Measurements from ENCODE around the gene PTCD1. TPM values are rescaled to one million over a fixed set of nuclear protein-coding genes. Genes with fewer than 3 reads are reported as not detected.

The PTCD1 gene
- total RNA-seq, 1 donor = 7.6 TPM

DNA sequence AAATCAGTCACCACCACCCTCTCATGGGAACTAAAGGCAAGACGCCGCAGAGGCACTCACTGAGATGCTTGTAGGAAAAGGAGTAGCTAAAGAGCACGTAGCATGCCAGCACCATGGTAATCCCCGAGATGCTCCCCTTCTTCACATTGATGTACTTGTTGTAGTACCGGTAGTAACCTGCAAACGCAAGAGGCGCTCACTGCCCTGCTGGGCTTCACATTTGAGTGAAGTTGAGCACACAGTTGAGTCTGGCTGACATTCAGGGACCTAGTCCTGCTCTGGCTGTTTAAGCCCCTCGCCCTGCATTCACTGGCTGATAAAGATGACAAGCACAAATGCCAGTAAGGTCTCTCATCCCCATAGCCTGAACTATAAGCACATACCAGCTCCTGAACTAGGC is 20.5 kb upstream of the PTCD1 start:
- peak; percentile 11 for DNase-seq (ENCODE audit: insufficient read length, low spot score, missing footprints)
- Histone ChIP-seq H3K27ac (ENCODE audit: low read depth, low read length) (no peak overlapping the region), H3K27me3 (ENCODE audit: insufficient read depth, low read length) (no peaks in the 10 kb centered on the region), H3K4me1 (ENCODE audit: insufficient read depth, low read length) (no peaks in the 10 kb centered on the region), H3K9me3 (ENCODE audit: low read depth, low read length) (no peaks in the 10 kb centered on the region), H4K20me1 (ENCODE audit: insufficient read depth, low read length) (peaks cover 40% of the 10 kb centered on the region), H3K4me3 (ENCODE audit: insufficient read depth, low read length) (no peak overlapping the region), H3K79me2 (ENCODE audit: insufficient read depth, low read length) (peaks cover 99% of the 10 kb centered on the region), H3K4me2 (ENCODE audit: insufficient read depth, low read length) (no peak overlapping the region), H3K36me3 (ENCODE audit: insufficient read depth, low read length) (peaks cover 71% of the 10 kb centered on the region), H2AFZ (ENCODE audit: low read length) (no peak overlapping the region)
- peak; percentile 43 for TF ChIP-seq CTCF (IDR thresholded peaks at IDR 0.05; ENCODE audit: extremely low read depth, low read depth, low read length)

DNA sequence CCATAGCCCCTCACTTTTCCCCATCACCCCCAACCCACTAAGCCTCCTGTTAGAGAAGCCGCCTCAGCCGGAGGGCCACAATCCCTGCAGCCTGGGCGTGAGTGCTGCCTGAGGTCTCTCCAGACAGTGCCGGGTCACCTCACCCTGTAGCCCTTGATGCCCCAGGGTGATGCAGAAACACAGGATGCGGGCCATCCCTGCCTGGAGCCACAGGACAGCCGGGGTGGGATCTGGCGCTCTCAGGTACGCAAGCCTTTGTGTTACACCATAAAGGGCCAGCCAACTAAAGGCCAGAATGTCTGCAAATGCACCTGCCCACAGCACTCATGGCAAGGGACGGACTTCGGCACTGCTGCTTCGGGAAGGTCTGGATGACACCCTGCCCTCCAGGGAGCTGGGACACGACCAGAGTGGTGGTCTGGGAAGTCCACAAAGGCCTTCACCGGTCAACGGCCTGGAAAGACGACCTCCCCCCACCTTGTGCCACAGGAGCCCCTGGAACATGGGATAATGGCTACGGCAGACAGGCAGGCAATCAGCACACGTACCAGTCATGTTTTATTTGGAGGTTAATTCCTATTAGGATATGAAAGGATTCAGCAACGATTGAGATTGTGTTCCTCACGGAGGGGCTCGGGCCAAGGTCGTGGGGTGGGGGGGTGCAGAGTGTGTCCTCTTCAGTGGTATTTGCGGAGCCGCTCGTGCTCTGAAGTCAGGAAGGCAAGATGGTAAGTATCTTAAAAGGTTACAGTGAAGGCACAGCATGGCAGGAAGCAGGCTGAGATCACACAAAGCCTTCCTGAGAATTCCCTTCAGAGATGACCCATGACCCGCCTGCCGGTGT is 19.3 kb upstream of the PTCD1 start:
- Histone ChIP-seq H4K20me1 (ENCODE audit: insufficient read depth, low read length) (peaks cover 35% of the 10 kb centered on the region), H3K79me2 (ENCODE audit: insufficient read depth, low read length) (peaks cover 94% of the 10 kb centered on the region), H3K4me1 (ENCODE audit: insufficient read depth, low read length) (no peaks in the 10 kb centered on the region)

GRCh38 chr7:99457050-99457649 is 18.6 kb upstream of the PTCD1 start:
- no peak overlapping the region for H2AFZ ChIP-seq (ENCODE audit: low read length)
- H3K36me3 ChIP-seq (ENCODE audit: insufficient read depth, low read length) = peaks cover 71% of the 10 kb centered on the region
- peak; percentile 66 for DNase-seq (ENCODE audit: insufficient read length, low spot score, missing footprints)
- no peaks in the 10 kb centered on the region for H3K27me3 ChIP-seq (ENCODE audit: insufficient read depth, low read length)
- no peak overlapping the region for H3K27ac ChIP-seq (ENCODE audit: low read depth, low read length)
- H3K9me3 ChIP-seq (ENCODE audit: low read depth, low read length) = no peaks in the 10 kb centered on the region
- no peaks in the 10 kb centered on the region for H3K4me1 ChIP-seq (ENCODE audit: insufficient read depth, low read length)
- H3K4me3 ChIP-seq (ENCODE audit: insufficient read depth, low read length) = no peak overlapping the region
- peaks cover 32% of the 10 kb centered on the region for H4K20me1 ChIP-seq (ENCODE audit: insufficient read depth, low read length)
- no peak overlapping the region for H3K4me2 ChIP-seq (ENCODE audit: insufficient read depth, low read length)
- H3K79me2 ChIP-seq (ENCODE audit: insufficient read depth, low read length) = peaks cover 90% of the 10 kb centered on the region
- TF ChIP-seq CTCF (IDR thresholded peaks at IDR 0.05; ENCODE audit: extremely low read depth, low read depth, low read length) = no peak

More for the DNA sequence above, 19.3 kb upstream of the PTCD1 start:
- Histone ChIP-seq H3K27ac (ENCODE audit: low read depth, low read length) (no peak overlapping the region), H3K36me3 (ENCODE audit: insufficient read depth, low read length) (peaks cover 77% of the 10 kb centered on the region), H3K4me2 (ENCODE audit: insufficient read depth, low read length) (no peak overlapping the region), H3K9me3 (ENCODE audit: low read depth, low read length) (no peaks in the 10 kb centered on the region), H2AFZ (ENCODE audit: low read length) (no peak overlapping the region), H3K27me3 (ENCODE audit: insufficient read depth, low read length) (no peaks in the 10 kb centered on the region), H3K4me3 (ENCODE audit: insufficient read depth, low read length) (no peak overlapping the region)
- DNase-seq (ENCODE audit: insufficient read length, low spot score, missing footprints) = peak; percentile 43
- no peak for TF ChIP-seq CTCF (IDR thresholded peaks at IDR 0.05; ENCODE audit: extremely low read depth, low read depth, low read length)

DNA sequence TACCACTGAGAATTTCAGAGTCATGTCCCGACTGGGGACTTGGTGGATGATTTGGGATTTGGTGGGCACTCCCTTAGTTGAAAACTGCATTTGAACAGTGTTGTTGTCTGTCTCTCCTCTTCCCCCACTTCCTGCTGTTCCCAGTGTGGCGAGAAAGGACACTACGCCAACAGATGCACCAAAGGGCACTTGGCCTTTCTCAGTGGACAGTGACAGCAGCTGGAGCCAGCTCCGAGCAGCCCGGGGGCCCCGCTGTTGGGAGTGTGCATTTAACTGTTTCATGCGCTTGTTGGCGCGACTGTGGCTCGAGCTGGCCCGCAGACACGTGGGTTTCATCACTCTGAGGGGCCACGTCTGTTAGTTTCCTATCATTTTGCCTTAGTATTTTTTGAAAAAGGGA is 17.7 kb upstream of the PTCD1 start:
- Histone ChIP-seq H3K4me1 (ENCODE audit: insufficient read depth, low read length) (no peaks in the 10 kb centered on the region), H3K36me3 (ENCODE audit: insufficient read depth, low read length) (peaks cover 71% of the 10 kb centered on the region), H4K20me1 (ENCODE audit: insufficient read depth, low read length) (peaks cover 32% of the 10 kb centered on the region), H3K79me2 (ENCODE audit: insufficient read depth, low read length) (peaks cover 82% of the 10 kb centered on the region), H3K27me3 (ENCODE audit: insufficient read depth, low read length) (no peaks in the 10 kb centered on the region), H3K4me3 (ENCODE audit: insufficient read depth, low read length) (no peak overlapping the region), H2AFZ (ENCODE audit: low read length) (no peak overlapping the region), H3K27ac (ENCODE audit: low read depth, low read length) (no peak overlapping the region), H3K4me2 (ENCODE audit: insufficient read depth, low read length) (no peak overlapping the region), H3K9me3 (ENCODE audit: low read depth, low read length) (no peaks in the 10 kb centered on the region)
- peak; percentile 35 for DNase-seq (ENCODE audit: insufficient read length, low spot score, missing footprints)
- TF ChIP-seq CTCF (IDR thresholded peaks at IDR 0.05; ENCODE audit: extremely low read depth, low read depth, low read length) = no peak
